ENCODE results near the gene BATF.
A peak's percentile ranks its signal among the peaks of the same experiment; 100 is the strongest.

The BATF gene

DNA sequence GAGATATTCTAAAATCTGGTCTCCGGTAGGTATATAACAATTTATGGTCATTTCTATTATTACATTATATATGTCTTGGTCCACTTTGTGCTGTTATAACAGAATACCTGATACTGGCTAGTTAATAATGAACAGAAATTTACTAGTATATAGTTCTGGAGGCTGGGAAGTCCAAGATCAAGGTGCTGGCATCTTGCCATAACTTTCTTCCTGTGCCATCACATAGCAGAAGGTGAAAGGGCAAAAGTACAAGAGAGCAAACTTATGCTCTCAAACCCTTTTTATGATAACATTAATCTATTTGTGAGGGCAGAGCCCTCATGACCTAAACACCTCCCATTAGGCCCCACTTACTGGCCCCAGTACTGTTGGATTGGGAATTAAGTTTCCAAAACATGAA is 17.9 kb upstream of the BATF start:
- DNase-seq, result no peak

DNA sequence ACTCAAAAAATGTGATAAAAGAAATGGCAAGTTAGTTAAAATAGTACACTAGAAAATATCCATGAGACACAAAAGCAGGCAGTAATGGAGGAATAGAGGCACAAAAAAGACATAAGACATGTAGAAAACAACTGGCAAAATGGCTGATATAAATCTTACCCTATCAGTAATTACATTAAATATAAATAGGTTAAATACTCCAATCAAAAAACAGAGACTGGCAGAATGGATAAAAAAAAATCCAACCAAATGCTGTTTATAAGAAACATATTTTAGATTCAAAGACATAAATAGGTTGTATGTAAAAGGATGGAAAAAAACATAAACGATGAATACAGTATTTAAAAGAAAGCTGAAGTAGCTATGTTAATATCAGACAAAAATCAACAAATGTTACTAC is 15.3 kb upstream of the BATF start:
- no peak for DNase-seq

DNA sequence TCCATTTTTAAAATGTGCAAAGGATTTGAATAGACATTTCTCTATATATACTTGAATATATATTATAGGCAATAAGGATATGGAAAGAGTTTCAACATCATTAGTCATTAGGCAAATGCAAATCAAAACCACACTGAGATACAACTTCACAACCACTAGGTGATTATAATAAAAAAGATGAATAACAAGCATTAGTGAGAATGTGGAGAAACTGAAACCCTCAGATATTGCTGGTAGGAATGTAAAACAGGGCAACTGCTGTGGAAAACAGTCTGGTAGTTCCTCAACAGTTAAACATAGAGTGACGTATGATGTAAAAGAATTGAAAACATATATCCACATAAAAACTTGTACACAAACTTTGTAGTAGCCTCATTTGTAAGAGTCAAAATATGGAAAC is 11.7 kb upstream of the BATF start:
- DNase-seq, result no peak

DNA sequence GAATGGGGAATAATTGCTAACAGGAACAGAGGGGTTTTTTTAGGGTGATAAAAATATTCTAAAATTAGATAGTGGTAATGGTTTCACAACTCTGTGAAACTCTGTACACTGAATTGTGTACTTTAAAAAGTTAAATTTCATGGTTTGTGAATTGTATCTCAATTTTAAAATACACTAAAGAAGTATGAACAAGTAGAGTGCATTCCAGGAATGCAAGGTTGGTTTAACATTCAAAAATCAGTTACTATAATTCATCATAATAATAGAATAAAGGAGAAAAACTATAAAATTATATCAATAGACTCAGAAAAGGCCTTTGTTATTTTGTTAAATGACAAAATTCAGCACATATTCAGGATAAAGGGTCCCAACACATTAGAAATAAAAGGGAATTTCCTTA is 11.1 kb upstream of the BATF start:
- DNase-seq, result no peak

DNA sequence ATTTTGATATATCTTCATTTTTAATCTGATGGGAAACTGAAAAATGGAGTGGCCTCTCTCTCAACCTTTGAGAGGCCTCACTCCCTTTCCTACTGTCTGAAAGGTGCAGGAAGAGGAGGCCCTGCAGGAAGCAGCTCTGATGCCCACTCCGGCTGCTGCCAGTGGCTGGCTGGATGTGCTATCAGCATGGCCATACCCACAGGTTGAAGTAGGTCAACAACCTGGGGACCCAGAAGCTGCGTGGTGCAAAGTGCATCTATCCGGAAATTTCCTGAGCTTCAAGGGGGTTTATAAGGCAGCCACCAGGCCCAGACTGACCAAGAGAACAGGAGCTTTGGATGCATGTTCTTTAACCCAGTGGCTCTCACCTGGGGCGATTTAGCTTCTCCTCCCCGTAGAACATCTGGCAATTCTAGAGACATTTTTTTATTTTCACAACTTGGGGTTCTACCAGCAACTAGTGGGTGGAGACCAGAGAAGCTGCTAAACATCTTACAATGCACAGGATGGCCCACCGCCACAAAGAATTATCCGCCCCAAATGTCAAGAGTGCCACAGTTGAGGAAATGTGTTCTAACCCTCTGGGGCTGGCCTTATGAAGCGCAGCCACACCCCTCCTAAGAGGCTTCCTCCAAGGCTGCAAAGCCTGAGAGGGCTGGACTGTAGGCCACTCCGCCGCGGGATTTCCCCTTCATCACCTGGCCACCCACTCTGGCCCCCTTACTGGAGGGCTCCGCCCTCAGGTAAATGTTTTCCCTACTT is 8.2 kb upstream of the BATF start:
- no peak for DNase-seq

DNA sequence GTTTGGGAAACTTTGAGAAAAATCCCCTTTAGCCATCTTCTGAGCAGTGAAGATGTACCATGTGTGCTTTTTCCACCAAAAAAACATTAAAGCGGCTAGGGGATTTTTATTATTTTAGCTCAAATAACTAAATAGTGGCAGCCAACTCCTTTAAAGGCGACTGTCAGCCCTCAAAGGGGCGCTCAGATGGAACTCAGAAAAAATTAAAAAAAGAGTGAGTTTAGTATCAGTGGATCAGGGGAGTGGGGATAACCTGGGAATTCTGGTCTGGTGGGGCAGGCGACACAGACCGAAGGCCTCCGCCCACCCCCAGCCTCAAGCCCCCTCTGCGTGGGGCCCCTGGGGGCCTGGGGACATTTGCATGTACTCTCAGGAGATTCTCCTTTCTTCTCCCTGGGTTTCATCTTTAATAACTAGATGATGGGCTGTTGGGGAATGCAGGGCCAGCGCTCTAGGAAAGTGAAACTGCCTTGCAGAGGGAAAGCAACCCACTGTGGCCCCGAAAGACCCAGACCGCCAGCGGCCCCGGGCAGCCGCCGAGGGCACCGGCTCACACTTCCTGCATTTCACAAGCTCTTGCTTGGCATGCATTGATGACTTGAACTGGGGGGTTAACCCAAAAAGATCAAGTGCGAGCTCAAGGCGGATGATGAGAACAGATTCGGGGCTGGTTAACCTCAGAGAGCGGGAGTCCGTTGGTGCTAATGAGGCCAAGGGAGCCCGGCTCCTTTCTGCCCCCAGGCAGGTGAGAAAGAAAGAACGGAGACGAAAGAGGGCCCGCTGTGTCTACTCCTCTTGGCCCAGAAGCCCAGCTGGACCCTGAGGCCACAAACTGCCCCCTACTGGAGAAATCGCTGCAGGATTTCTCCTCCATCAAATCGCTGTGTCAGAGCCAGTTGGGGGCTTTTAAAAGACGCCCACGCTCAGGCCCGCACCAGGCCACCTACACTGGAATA is 7.3 kb upstream of the BATF start:
- DNase-seq, result peak; percentile 69

DNA sequence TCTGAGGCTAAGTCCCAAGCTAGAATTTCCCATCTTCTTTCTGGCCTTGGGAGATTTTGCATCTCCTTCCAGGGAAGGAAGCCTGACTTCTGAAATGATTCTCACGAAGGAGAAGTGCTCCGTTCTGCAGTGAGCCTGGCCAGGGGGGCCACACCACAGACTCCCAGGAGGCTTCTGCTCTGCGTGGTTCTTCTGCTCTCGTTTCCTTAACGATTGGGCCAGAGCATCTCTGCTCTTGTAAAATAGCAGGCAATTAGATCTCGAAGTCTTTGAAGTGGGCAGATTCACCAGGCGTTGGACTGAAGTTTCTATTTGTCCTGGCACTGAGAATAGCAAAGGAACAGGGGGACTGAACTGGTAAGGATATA is 6.7 kb upstream of the BATF start:
- DNase-seq, result peak; percentile 43

DNA sequence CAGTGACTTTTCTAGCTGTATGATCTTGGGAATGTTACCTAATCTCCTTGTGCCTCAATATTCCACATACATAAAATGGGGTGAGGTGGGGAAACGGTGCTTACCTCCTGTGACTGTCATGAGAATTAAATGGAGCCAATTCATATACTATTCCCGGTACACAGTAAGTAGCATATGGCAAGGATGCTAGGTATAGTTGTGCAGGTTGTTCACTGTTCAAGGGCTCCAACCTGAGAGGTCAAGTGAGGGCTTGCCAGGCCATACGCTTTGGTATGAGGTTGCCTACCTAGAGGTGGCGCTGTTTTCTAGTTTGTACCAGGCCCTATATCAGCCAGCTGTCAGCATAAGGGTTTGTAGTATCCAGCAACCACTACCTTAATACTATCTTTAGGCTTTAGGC is 3.6 kb upstream of the BATF start:
- peak; percentile 4 for DNase-seq

- no peak for DNase-seq
These were observed 2.9 kb upstream of the BATF start for GRCh38 chr14:75519394-75519793.

GRCh38 chr14:75519826-75520728 is 2.2 kb upstream of the BATF start:
- no peak for DNase-seq

DNA sequence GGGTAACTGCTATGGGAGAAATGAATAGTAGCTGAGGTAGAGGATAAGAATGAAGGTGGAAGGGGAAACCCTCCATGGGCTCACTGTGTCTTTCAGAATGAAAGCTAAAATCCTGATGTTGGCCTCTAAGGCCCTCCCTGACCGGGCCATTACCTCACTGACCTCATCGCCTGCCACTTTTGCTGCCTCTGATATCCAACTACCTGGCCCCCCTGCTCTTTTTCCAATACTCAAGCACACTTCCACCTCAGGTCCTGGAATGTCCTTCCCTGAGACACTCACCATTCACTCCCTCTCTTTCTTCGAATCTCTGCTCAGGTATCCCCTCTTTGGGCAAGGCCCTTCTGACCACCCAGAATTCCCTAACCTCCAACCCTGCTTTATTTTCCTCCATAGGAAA is 1.4 kb upstream of the BATF start:
- DNase-seq, result no peak

DNA sequence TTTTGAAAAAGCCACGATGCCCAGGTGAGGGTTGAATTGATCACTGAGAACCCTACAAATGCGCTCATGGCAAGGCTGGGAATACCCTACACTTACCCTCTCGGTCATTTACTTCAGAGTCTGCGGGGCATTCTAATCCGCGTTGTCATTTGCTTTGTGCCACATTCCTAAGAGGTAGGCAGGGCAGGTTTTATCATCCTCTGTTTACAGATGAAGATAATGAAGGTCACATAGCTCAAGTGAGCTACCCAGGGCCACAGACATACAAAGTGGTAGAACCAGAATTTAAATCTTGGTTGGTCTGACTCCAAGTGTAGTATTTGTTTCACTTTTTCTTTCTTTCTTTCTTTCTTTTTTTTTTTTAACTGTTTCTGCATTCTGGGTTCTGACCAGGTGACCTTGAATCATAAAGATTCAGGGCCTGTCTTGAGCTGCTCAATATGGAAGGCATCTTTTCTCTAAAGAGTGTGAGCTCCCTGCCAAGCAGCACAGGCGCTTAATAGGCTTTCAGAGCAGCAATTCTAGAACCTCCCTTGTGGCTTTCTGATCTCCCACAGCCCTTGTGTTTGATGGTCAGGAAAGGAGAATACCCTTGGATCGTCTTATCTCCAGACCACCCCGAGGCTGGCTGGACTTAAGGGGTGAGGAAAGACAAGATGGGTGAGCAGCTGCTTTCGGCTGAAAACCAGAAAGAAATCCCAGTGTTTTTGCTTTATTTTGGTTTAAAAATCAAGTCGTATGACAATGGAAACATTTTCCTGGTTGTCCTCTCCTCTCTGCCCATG is 662 bp upstream of the BATF start:
- no peak for DNase-seq

DNA sequence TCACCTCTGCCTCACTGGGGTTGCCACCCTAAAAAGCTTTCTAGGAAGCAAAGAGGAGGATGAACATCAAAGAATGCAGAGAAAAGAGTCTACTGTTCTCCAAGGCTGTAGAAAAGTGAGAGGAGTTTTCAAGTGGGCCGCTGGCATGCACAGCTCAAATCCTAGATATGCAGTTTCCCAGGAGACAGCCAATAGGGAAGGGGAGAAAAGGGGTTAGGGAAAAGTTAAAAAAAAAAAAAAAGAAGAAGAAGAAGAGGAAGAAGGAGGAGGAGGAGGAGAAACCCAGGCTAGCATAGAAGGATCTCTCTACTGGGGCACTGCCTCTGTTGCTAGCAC is 682 bp downstream of the BATF start:
- no peak for DNase-seq

DNA sequence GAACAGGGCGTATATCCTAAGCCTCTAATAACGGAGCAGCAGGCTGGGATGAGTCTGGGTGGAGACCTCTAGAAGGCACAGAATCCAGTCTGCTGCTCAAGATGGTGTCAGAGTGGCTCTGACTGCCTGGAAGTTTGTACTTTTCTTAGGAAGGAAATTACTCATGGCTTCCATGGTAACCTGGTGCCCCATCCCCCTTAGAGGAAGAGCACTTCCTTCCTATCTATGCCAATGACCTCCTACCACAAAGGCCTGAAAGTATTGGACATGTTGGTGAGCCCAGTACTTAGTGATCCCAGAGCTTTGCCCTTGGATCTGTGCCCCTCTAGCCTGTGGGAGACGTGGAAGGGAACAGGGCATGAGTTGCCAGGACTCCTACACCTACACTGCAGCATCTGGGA is 1.5 kb downstream of the BATF start:
- DNase-seq, result no peak

GRCh38 chr14:75525969-75526368 is 3.7 kb downstream of the BATF start:
- no peak for DNase-seq

GRCh38 chr14:75527449-75528163 is 5.3 kb downstream of the BATF start:
- DNase-seq, result no peak

- no peak for DNase-seq
These were observed 9.0 kb downstream of the BATF start for GRCh38 chr14:75531256-75531655.

GRCh38 chr14:75531660-75532317 is 9.5 kb downstream of the BATF start:
- DNase-seq, result no peak

- DNase-seq, result no peak
These were observed 11.7 kb downstream of the BATF start for GRCh38 chr14:75533791-75534555.

DNA sequence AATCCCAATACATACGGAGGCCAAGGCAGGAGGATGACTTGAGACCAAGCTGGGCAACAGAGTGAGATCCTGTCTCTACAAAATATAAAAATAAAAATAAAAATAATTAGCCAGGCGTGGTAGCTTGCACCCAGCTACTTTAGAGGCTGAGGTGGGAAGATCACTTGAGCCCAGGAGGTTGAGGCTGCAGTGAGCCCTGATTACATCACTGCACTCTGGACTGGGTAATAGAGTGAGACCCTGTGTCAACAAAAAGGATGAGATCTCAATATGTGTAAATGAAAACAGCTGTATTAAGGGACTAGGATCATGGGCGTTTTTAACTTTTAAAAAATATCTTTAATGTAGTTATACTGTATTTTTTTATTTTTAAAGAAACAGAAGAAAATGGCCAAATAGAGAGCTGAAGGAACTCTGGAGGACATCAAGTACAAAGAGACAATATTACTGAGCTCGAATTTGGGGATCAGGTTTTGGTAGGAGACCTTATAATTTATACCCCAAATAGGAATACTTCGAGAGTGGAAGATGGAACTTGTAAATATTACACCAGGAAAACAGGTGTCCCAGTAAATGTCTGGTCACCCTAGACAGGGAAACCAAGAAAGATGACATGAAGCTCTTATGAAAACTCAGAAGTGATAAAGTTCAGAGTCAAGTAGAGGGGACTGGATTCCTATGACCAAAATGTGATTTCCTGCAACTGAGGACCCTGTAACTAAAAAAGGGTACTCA is 13.1 kb downstream of the BATF start:
- no peak for DNase-seq

Measured in KG1 (cell line).